Ishikawa (cell line): Measurements from ENCODE around the gene PCNA.

Experiments
- CEBPB ChIP-seq: IDR thresholded peaks from 2 replicates; pipeline ENCODE4 v1.6.1; 2012
- CREB1 ChIP-seq: IDR thresholded peaks from 2 replicates; pipeline ENCODE4 v1.6.1; 2012; ENCODE audit warnings: low read depth
- EGR1 ChIP-seq: IDR thresholded peaks from 2 replicates; pipeline ENCODE4 v1.6.1; 2012
- EP300 ChIP-seq: IDR thresholded peaks from 2 replicates; pipeline ENCODE4 v1.6.1; 2012; ENCODE audit warnings: borderline replicate concordance
- FOXM1 ChIP-seq: IDR thresholded peaks from 2 replicates; pipeline ENCODE4 v1.6.1; 2012; ENCODE audit warnings: low read depth, borderline replicate concordance
- RAD21 ChIP-seq: IDR thresholded peaks from 2 replicates; pipeline ENCODE4 v1.6.1; 2012; ENCODE audit warnings: low read depth
- REST ChIP-seq: IDR thresholded peaks from 2 replicates; pipeline ENCODE4 v1.6.1; 2012; ENCODE audit warnings: low read depth, mild to moderate bottlenecking
- TAF1 ChIP-seq: IDR thresholded peaks from 2 replicates; pipeline ENCODE4 v1.6.1; 2012; ENCODE audit warnings: low read depth, mild to moderate bottlenecking
- YY1 ChIP-seq: IDR thresholded peaks from 2 replicates; pipeline ENCODE4 v1.6.1; 2012; ENCODE audit warnings: low read depth
- ZBTB7A ChIP-seq: IDR thresholded peaks from 2 replicates; pipeline ENCODE4 v1.6.1; 2012; ENCODE audit warnings: low read depth
- TF ChIP-seq, protein P1 (sequence below): IDR thresholded peaks from 2 replicates; pipeline ENCODE4 v1.6.1; 2012
- TF ChIP-seq, protein P2 (sequence below): IDR thresholded peaks from 2 replicates; pipeline ENCODE4 v1.6.1; 2012

- TF ChIP-seq, protein P1, sequence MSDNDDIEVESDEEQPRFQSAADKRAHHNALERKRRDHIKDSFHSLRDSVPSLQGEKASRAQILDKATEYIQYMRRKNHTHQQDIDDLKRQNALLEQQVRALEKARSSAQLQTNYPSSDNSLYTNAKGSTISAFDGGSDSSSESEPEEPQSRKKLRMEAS, result no peak
- TF ChIP-seq REST (no peak), EP300 (no peak), TAF1 (no peak), CEBPB (no peak), YY1 (no peak), CREB1 (no peak), FOXM1 (no peak), EGR1 (no peak), RAD21 (no peak), ZBTB7A (no peak)
- TF ChIP-seq, protein P2, sequence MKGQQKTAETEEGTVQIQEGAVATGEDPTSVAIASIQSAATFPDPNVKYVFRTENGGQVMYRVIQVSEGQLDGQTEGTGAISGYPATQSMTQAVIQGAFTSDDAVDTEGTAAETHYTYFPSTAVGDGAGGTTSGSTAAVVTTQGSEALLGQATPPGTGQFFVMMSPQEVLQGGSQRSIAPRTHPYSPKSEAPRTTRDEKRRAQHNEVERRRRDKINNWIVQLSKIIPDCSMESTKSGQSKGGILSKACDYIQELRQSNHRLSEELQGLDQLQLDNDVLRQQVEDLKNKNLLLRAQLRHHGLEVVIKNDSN, result no peak
Measured at GRCh38 chr20:5160882-5161281, 41.1 kb upstream of the PCNA start.
